Osteocyte (in vitro differentiated cells): Measurements from ENCODE around the gene MKLN1. TPM values are rescaled to one million over a fixed set of nuclear protein-coding genes. Genes with fewer than 3 reads are reported as not detected.

Experiments used
- DNase-seq: peaks from one replicate; pipeline ENCODE4 v3.0.0; 2021; ENCODE audit warnings: mixed read lengths; ENCODE audit not compliant: unreplicated experiment; ENCODE audit errors: extremely low spot score
- H3K27ac Mint-ChIP-seq: one replicate; pipeline ENCODE4 v1.8.0; 2021; ENCODE audit warnings: mild to moderate bottlenecking, mixed read lengths; ENCODE audit not compliant: unreplicated experiment
- H3K27me3 Mint-ChIP-seq: one replicate; pipeline ENCODE4 v1.8.0; 2021; ENCODE audit warnings: mixed read lengths; ENCODE audit not compliant: unreplicated experiment
- H3K36me3 Mint-ChIP-seq: one replicate; pipeline ENCODE4 v1.8.0; 2021; ENCODE audit warnings: mixed read lengths; ENCODE audit not compliant: unreplicated experiment
- H3K4me1 Mint-ChIP-seq: one replicate; pipeline ENCODE4 v1.8.0; 2021; ENCODE audit warnings: mixed read lengths; ENCODE audit not compliant: unreplicated experiment
- H3K4me3 Mint-ChIP-seq: one replicate; pipeline ENCODE4 v1.8.0; 2021; ENCODE audit warnings: mild to moderate bottlenecking, moderate library complexity, mixed read lengths; ENCODE audit not compliant: unreplicated experiment
- H3K9me3 Mint-ChIP-seq: one replicate; pipeline ENCODE4 v1.8.0; 2021; ENCODE audit warnings: mixed read lengths; ENCODE audit not compliant: unreplicated experiment
- CTCF ChIP-seq: fragments of 200-600 bp; sonication (generic); IDR thresholded peaks from 2 replicates; pipeline ENCODE4 v1.5.0; 2021; ENCODE audit warnings: antibody characterized with exemption, mild to moderate bottlenecking, moderate library complexity
- total RNA-seq: library from RNA; stranded (reverse); gene quantifications from 2 replicates; pipeline ENCODE4 v1.2.1, GENCODE V29; 2021

The MKLN1 gene
- total RNA-seq, 1 donor from 2014 or later, result 41.4 TPM

GRCh38 chr7:131500357-131500756 lies 172.7 kb downstream of the MKLN1 start:
- Mint-ChIP-seq H3K36me3 (peaks cover 18% of the 10 kb centered on the region), H3K27me3 (no peaks in the 10 kb centered on the region), H3K27ac (peak overlapping the region; percentile 1), H3K4me1 (peaks cover 23% of the 10 kb centered on the region), H3K9me3 (no peaks in the 10 kb centered on the region), H3K4me3 (no peak overlapping the region)
- no peak for DNase-seq
- no peak for TF ChIP-seq CTCF

- peak overlapping the region; percentile 44 for H3K27ac Mint-ChIP-seq
- H3K4me1 Mint-ChIP-seq, result peaks cover 23% of the 10 kb centered on the region
- DNase-seq, result no peak
- no peaks in the 10 kb centered on the region for H3K27me3 Mint-ChIP-seq
- no peaks in the 10 kb centered on the region for H3K9me3 Mint-ChIP-seq
- H3K36me3 Mint-ChIP-seq, result peaks cover 15% of the 10 kb centered on the region
- H3K4me3 Mint-ChIP-seq, result no peak overlapping the region
- no peak for TF ChIP-seq CTCF
Measured at GRCh38 chr7:131501422-131501821, 173.7 kb downstream of the MKLN1 start.

- Mint-ChIP-seq H3K27ac (peak overlapping the region; percentile 76), H3K27me3 (no peaks in the 10 kb centered on the region)
Measured at GRCh38 chr7:131501930-131502685, 174.4 kb downstream of the MKLN1 start.

GRCh38 chr7:131502810-131503508 lies 175.3 kb downstream of the MKLN1 start:
- peaks cover 26% of the 10 kb centered on the region for H3K4me1 Mint-ChIP-seq

More at GRCh38 chr7:131501930-131502685, 174.4 kb downstream of the MKLN1 start:
- H3K9me3 Mint-ChIP-seq, result no peaks in the 10 kb centered on the region
- H3K4me3 Mint-ChIP-seq, result no peak overlapping the region
- TF ChIP-seq CTCF, result no peak
- H3K36me3 Mint-ChIP-seq, result peaks cover 11% of the 10 kb centered on the region
- no peak for DNase-seq
- peaks cover 23% of the 10 kb centered on the region for H3K4me1 Mint-ChIP-seq

More at GRCh38 chr7:131502810-131503508, 175.3 kb downstream of the MKLN1 start:
- no peak for DNase-seq
- peaks cover 9% of the 10 kb centered on the region for H3K36me3 Mint-ChIP-seq
- peak overlapping the region; percentile 76 for H3K27ac Mint-ChIP-seq
- H3K9me3 Mint-ChIP-seq, result no peaks in the 10 kb centered on the region
- no peak overlapping the region for H3K4me3 Mint-ChIP-seq
- H3K27me3 Mint-ChIP-seq, result no peaks in the 10 kb centered on the region
- TF ChIP-seq CTCF, result no peak
